Stimulated activated CD4-positive, alpha-beta T cell treated with anti-CD3 and anti-CD28 coated beads, Interleukin-12 subunit alpha, Interleukin-12 subunit beta, amount 100 ng/mL, for 4 hours (primary cell): ENCODE measurements around the gene ZCCHC18.
"Not testable (repeated sequence)": the region's sequence is repeated elsewhere in the genome, so short reads cannot be mapped to it uniquely, and the experiment has no call there.

Source experiments
- DNase-seq: peaks from one replicate; pipeline ENCODE4 v3.0.0-alpha.2; 2020

ZCCHC18 gene

GRCh38 chrX:104112326-104112951, at the start of gene ZCCHC18:
TSS of gene ZCCHC18 (plus strand) at chrX:104112523. CDS start at chrX:104114112, 1,589 bp downstream.
- DNase-seq, result peak; percentile 8

GRCh38 chrX:104062636-104063035, 49.7 kb upstream of the ZCCHC18 start:
- DNase-seq, result not testable (repeated sequence)

GRCh38 chrX:104075778-104076445, 36.4 kb upstream of the ZCCHC18 start, which contains the start of gene TMSB15C:
TSS of gene TMSB15C (minus strand) at chrX:104076236.
- DNase-seq, result not testable (repeated sequence)

DNA sequence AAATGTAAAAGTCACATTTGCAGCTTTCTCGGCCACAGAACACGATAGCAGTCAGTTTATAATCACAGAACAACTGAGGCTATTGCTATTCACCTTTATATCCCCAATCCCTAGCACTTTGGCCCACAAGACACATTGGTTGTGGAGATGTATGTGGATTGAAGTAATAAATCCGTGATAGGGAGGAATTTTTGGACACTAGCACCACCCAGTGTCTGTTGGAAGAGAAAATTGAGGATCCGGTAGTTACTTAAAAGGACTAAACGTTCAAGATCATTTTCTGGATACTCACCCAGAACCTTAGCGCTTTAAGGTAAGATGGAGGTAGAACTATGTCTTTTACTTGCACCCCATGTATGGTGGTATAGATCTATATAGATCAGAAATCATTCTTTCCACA, 34.5 kb upstream of the ZCCHC18 start:
- DNase-seq, result not testable (repeated sequence)

DNA sequence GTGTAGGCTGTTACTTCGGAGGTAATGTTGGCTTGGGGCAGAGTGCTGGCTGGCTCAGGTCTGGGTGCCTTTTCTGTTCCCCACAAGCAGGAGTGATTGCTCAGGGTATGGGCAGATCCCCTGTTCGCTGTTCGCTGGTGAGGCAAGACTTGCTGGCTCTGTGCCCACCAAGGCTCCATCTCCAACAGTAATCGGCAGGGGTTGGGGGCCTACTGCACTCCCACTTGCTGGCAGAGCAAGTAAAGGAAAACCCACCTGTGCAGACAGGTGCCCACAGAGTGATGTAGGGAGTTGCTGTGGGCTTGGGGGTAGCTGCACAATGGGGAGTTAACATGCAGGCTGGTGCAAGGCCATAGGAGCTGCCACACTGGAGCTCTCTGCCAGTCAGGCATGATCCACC, 28.3 kb upstream of the ZCCHC18 start:
- no peak for DNase-seq

DNA sequence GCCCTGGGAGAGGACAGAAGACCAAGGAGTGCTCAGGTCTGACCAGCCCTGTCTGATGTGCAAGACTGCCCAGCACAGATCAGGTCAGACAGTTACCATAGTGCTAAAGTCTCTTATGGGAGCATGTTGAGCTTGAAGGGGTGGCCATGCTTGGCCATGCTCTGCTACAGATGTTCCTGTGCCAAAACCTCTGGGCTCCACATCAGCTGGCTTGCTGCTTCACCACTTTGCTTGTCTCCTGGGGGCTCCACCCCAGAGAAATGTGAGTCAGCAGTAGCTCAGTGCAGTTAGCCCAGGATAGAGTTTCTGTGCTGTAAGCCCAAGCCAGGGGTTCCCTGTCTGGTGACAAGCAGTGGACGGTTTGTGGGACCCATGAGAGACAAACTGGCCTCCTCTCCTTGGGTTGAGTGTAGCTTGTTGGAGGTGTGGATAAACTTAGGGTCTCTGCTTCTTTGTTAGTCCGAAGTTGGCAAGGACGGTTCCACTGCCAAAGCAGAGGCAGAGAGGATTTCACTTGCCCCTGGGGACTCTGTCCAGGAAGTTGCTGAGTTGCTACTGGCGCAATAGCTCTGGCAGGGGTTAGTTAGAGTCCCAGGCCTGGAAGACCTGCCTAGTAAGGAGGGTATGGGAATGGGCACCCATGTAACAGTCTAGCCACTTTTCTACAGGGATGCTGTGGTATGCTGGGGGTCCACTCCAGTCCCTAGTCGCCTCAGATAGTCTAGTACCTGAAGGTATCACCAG, 27.6 kb upstream of the ZCCHC18 start:
- no peak for DNase-seq

- no peak for DNase-seq
Observed at GRCh38 chrX:104085477-104085876, 26.8 kb upstream of the ZCCHC18 start.

- no peak for DNase-seq
Observed at GRCh38 chrX:104085919-104086318, 26.4 kb upstream of the ZCCHC18 start.

- peak; percentile 18 for DNase-seq
Observed at GRCh38 chrX:104098151-104098808, 14.0 kb upstream of the ZCCHC18 start.

DNA sequence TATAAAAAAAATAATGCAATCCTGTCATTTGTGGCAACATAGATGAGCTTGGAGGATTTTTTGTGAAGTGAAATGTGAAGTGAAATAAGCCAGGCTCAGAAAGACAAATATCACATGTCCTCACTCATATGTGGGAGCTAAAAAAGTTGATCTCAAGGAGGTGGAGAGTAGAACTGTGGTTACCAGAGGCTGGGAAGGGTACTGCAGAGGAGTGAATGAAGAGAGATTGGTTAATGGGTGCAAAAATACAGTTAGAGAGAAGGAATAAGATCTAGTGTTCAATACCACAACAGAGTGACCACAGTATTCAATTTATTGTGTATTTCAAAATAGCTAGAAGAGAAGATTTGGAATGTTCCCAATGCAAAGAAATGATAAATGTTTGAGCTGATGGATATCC, 13.4 kb upstream of the ZCCHC18 start:
- no peak for DNase-seq

GRCh38 chrX:104104676-104105075, 7.6 kb upstream of the ZCCHC18 start:
- DNase-seq, result no peak

DNA sequence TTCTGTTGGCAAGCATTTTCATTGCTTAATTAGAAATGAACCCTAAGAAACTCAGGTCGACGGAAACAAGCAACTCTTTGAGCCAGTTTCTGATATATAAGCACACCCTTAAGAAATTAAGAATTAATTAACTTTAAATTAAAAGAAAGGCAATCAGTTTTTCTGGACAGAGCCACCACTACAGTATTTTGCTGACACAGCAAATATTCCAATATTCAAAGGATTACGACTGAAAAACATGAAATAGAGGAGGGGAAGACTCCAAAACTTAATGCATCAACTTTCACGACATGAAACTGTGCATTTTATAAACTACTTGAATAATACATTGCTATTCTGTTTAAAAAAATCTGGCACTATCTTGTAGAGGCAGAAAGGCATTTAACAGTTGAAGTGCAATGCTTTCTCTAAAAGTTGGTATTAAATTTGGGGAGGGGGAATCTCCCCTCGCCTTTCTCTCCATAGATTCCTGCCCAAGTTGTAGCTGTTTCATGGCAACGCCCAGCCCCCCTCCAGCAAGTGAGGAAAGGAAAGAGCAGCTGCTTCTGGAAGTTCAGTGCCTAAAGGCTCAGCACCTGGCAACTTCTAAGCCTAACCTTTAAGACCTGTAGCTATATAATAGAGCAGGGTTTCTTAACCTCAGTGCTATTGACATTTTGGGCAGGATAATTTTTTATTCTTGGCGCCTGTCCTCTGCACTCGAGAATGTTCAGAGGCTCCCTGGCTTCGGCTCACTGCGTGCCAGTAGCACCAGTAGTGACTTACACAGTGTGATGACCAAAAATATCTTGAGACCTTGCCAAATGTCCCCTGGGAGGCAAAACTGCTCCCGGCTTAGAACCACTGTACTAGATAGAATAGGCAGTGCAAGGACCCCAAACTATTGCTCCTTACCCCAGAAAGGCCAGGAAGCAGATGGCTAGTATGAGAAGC, 6.7 kb upstream of the ZCCHC18 start:
- DNase-seq, result no peak

- no peak for DNase-seq
Observed at GRCh38 chrX:104108955-104109354, 3.4 kb upstream of the ZCCHC18 start.

GRCh38 chrX:104110491-104111240, 1.7 kb upstream of the ZCCHC18 start:
- DNase-seq, result not testable (repeated sequence)

DNA sequence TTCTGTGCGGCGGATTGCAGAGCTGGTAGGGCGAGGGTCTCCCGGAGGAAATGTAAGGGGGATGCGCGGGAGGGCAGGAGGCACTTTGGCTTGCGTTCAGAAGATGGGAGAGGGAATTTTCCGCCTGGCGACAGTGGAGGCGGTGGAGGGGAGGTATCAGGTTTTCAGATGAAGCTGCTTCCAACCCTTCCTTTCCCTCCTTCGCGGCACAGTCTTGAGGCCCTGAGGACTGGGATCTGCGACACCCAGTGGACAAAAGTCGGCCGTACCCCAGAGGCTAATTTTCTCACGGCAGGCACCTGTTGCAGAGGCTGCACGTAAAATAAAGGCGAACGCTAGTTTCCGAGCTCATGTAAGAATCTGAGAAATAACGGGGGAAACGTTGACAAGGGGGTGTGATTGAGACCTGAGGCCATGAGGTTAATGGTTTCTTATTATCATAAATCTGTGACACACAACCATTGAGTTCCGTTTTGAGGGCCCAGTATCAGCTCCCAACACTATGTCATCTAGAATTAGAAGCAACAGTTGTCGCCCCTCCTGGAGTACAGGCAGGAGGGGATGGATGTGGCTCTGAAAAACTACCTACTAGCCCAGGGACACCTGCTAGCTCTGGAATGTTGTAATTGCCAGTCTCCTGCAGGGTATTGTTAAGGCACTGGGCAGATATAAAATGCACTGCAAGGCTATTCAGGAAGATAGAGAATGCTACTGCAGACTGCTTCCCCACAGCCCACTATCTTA, 1.1 kb downstream of the ZCCHC18 start:
- peak; percentile 42 for DNase-seq

GRCh38 chrX:104117759-104118158, 5.4 kb downstream of the ZCCHC18 start:
- no peak for DNase-seq

DNA sequence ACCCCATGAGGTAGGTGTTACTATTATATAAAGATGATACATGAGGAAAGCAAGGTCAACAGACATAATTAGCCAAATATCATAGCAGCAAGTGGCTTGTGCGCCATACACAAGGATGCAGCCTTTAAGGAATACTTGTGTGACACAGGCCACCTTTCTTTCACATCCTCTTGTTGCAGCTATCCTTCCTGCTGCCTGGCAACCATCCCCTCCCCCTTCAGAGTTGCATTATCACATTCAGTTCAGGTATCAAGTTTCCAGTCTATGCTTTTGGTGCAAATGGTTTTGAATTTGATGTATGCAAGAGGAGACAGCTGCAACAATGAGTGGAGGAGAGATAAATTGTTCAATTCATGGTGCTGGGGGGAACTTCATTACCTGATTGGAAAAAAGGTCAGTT, 6.4 kb downstream of the ZCCHC18 start:
- no peak for DNase-seq

GRCh38 chrX:104122829-104123228, 10.5 kb downstream of the ZCCHC18 start:
- DNase-seq, result no peak

GRCh38 chrX:104126856-104127255, 14.5 kb downstream of the ZCCHC18 start:
- DNase-seq, result no peak

GRCh38 chrX:104130808-104131207, 18.5 kb downstream of the ZCCHC18 start:
- DNase-seq, result no peak
